GM19023 (cell line): ENCODE data around the gene EPC2.
"Not testable (repeated sequence)": the region's sequence is repeated elsewhere in the genome, so short reads cannot be mapped to it uniquely, and the experiment has no call there.

Experiments used
- ATAC-seq: cut with Tn5 transposase; IDR thresholded peaks from one replicate; pipeline ENCODE4 v1.9.1; 2021; ENCODE audit warnings: mild to moderate bottlenecking, moderate library complexity; ENCODE audit not compliant: unreplicated experiment

The EPC2 gene

DNA sequence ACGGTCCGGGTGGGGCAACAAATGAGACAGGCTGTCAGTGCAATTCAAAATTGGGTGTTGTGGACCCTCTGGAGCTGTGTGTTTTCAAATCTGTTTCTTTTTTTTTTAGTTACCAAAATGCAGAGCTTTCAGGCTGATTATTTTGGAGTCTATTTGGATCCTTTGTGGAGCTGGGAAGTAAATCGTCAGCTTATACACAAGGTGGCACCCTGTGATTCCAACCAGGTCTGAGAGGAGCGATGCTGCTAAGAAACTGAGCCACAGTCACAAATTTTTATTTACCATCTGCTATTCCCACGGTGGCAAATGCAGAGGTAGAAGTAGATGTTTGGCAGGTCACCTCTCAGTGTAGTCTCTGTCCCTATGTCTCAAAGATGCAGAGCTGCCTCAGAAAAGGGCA is 3.8 kb upstream of the EPC2 start:
- ATAC-seq: no peak

DNA sequence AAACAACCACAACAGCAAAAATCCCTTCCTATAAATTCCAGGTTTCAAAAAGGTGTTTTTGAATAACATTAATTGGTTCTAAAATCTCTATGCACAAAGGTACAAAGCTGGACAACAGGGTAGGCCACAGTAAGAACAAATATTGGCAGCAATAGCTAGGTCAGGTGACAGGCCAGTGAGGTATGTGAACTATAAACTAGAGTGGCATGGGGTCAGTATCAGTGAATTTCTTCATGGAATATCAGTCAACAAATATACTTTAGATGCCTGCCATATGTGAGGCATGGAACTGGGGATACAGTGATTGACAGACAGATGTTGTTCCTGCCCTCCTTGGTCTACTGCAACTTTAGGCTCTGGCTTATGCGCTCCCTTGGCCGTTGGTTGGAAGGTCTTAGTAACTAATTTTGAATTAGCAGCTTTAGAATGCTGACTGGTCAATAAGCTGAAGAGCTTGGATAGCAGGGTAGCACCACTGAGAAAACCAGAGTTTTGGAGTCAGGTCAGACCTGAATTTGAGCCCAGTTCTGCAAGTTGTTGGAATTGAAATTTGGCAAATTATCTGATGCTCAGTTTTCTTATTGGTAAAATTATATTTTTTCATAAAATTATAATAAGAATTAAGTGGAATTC is 2.3 kb upstream of the EPC2 start:
- no peak for ATAC-seq

- no peak for ATAC-seq
Measured at GRCh38 chr2:148642891-148643416, 1.6 kb upstream of the EPC2 start.

GRCh38 chr2:148643421-148643820 is 1.1 kb upstream of the EPC2 start:
- ATAC-seq: no peak

DNA sequence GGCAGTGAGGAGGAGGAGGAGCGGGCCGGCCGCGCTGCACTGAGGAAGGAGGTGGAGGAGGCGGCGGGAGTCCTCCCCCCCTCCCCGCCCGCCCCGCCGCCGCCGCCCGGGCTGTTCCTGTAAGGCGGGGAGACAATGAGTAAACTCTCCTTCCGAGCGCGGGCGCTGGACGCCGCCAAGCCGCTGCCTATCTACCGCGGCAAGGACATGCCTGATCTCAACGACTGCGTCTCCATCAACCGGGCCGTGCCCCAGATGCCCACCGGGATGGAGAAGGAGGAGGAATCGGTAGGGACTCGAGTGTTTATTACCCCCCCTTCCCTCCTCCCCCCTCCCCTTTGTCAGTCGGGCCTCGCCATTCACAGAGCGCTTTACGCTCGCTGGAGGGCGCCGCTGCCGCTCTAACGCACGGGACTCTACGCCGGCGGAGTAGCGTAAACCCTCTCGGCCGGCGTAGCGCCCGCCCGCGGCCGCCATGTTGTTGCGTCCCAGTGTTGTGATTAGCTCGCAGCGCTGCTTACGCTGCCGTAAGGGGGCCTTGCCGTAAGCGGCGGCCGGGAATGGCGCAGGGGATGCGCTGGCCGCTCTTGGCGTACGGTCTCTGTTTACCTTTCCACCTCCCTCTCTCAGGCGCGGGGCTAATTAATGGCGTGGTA is 460 bp downstream of the EPC2 start:
- peak; percentile 49 for ATAC-seq

GRCh38 chr2:148645539-148646230 is 1.1 kb downstream of the EPC2 start:
- ATAC-seq: peak; percentile 29

DNA sequence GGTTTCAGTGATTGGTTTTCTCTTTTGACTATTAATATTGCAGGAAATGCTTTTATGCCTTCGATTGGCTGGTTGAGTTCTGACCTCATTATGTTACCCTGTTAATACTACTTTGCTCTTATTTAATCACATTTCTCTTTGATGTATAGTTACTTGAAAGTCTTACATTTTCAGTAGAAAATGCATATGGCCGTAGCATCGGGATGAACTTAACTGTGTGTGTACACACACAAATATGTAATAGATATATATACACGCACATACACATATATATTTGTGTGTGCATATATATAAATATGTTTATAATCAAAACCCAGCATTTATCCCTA is 1.6 kb downstream of the EPC2 start:
- no peak for ATAC-seq

DNA sequence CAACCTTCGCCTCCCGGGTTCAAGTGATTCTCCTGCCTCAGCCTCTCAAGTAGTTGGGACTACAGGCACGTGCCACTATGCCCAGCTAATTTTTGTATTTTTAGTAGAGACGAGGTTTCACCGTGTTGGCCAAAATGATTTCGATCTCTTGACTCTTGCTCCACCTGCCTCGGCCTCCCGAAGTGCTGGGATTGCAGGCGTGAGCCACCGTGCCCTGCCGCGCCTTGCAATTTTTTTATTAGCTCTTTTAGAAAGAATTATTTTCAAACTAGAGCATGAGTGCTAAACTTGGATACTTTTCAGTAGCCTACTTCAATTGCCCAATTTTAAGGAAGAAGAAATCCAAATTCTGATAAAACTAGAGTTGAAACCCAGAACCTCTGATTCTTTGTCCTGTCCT is 3.2 kb downstream of the EPC2 start:
- not testable (repeated sequence) for ATAC-seq

GRCh38 chr2:148649936-148650335 is 5.4 kb downstream of the EPC2 start:
- ATAC-seq: no peak

- ATAC-seq: no peak
Measured at GRCh38 chr2:148650881-148651280, 6.3 kb downstream of the EPC2 start.

DNA sequence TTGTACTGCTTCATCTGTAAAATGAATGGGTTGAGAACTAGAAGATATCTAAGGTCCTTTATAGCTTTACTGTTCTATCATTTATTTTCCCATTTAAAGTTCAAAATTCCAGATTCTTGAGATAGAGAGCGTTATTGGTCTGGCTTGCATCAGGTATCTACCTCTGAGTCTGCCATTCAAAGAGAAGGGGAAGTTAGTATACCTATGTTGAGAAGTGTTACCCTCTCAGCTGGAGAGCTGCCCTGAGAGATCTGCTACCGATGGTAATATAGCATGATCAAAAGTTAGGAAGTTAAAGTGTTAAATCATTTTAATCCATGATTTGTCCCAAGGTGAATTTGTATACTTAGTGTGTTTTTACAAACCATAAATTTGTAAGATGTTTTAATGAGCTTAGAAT is 7.4 kb downstream of the EPC2 start:
- ATAC-seq: no peak

DNA sequence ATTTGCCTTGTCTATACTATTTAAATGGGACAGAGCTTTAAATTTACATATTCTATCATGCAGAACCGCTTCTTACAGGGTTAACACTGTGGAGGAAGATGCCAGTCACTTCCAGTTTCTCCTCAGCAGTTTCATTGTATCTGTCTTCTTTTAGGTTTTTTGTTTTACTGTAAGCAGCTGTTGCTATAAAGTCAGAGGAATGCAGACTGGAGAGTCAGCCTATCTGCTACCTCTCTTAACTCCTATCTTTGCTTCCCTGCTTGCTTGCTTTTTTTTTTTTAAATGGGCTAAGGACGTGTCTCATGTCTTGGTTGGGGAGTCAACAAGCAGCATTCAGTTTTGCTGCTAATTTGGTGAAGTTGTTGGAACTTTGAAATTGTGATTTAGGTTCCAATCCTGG is 8.9 kb downstream of the EPC2 start:
- ATAC-seq: peak; percentile 90

DNA sequence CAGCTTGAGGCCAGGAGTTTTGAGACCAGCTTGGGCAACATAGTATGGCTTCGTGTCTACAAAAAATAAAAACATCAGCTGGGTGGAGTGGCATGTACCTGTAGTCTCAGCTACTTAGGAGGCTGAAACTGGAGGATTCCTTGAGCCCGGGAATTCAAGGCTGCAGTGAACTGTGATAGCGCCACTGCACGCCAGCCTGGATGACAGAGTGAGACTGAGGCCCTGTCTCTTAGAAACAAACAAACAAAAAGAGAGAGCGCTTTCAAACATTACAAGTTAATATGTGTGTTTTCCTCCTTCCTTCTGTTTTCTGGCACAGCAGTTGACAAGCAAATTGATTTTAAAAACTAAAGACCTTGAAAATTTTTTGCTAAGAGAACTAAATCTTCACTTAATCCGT is 9.9 kb downstream of the EPC2 start:
- ATAC-seq: no peak

DNA sequence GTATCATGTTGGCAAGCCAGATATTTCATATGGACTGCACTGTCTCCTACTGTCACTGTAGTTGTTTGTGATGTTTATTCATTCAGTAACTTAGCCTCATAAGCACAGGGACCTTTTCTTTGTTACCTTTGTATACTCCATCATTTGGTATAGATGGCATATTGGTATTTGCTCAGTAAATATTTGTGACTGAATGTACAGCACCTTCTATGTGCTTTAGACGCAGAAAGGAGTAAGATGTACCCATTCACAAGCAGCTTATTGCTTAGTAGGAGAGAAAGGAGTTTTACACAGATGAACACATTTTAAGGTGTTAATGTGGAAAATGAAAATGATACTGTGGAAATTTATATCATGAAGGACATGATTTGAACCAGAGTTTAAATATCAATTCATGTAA is 12.0 kb downstream of the EPC2 start:
- ATAC-seq: no peak

GRCh38 chr2:148658807-148659722 is 14.5 kb downstream of the EPC2 start:
- ATAC-seq: peak; percentile 95

GRCh38 chr2:148660999-148661398 is 16.4 kb downstream of the EPC2 start:
- no peak for ATAC-seq

GRCh38 chr2:148662332-148662731 is 17.8 kb downstream of the EPC2 start:
- not testable (repeated sequence) for ATAC-seq

DNA sequence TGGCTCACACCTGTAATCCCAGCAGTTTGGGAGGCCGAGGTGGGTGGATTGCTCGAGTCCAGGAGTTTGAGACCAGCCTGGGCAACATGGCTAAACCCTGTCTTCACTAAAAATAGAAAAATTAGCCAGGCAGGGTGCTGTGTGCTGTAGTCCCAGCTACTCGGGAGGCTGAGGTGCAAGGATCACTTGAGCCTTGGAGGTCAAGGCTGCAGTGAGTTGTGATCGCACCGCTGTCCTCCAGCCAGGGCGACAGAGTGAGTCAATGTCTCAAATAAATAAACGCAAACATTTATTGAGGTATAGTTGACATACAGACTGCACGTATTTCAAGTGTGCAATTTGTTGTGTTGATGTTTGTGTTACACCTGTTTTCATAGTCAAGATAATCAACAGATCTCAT is 19.7 kb downstream of the EPC2 start:
- ATAC-seq: no peak

DNA sequence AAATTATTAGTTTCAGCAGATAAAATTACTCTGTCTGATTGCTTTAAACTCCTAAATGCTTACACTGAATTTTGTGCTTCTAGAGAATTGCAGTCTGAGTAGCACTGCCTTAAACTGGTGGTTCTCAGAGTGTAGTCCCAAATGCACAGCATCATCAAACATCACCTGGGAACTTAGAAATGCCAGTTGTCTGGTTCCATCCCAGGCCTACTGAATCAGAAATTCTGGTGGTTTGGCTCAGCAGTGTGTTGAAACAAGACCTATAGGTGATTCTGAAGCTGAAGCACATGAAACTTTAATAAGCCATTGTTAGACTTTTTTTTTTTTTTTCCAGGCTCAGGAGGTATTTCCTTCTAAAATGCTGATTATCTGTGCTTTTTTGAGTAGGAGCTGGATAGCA is 22.0 kb downstream of the EPC2 start:
- ATAC-seq: no peak

DNA sequence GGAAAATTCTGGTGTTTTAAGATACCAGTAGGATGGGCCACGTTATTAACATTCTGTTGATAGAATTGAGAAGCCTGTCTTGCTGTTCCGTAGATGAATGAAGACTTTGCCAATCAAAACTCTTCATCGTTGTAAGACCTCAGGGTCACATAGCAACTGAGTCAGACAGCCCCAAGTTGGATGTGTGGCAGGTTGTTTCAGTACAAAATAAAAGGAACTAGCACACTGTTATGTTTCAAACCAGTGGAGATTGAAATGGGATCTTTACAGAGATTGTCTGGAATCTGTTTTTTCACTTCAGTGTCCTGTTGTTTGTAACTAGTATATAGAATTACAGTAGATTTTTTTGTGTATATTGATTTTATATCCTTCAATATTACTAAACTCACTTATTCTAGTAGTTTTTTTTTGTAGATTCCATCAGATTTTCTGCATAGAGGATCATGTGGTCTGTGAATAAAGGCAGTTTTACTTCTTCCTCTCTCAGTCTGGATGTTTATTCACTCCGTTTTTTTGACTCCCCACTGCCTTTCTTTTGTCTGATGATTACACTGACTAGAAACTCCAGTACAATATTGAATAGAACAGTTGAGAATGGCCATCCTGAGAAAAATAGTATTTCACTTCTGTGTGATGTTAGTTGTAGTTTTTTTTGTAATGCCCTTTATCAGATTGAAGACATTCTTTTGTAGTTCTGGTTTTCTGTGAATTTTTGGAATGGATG is 22.7 kb downstream of the EPC2 start:
- ATAC-seq: no peak

- ATAC-seq: no peak
Measured at GRCh38 chr2:148670773-148671172, 26.2 kb downstream of the EPC2 start.
